Measurements from ENCODE around the gene ADPRHL1.

ADPRHL1 gene

DNA sequence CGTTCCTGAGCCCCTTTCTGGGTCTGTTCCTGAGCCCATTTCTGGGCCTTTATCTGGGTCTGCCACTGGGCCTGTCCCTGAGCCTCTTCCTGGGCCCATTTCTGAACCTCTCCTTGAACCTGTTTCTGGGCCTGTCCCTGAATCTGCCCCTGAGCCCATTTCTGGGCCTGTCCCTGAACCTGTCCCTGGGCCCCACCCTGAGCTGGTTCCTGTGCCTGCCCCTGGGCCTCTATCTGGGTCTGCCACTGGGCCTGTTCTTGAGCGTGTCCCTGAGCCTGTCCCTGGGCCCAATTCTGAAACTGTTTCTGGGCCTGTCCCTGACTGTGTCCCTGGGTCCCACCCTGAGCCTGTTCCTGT is 48.9 kb downstream of the ADPRHL1 start:
- Histone ChIP-seq H3K9ac (ENCODE audit: low read length) (no peak overlapping the region), H3F3A (ENCODE audit: insufficient read depth, low read length) (no peaks in the 10 kb centered on the region), H3K4me2 (ENCODE audit: low read length) (no peak overlapping the region), H2AFZ (ENCODE audit: low read length) (no peak overlapping the region), H3K4me1 (ENCODE audit: insufficient read depth, low read length, severe bottlenecking) (peaks cover 47% of the 10 kb centered on the region), H3K4me3 (ENCODE audit: low read depth, low read length, poor library complexity, severe bottlenecking) (no peak overlapping the region), H4K20me1 (ENCODE audit: insufficient read depth, low read length) (no peaks in the 10 kb centered on the region), H3K9me2 (ENCODE audit: low read depth, low read length) (no peaks in the 10 kb centered on the region), H3K27ac (ENCODE audit: low read depth, low read length, poor library complexity, severe bottlenecking) (no peak overlapping the region), H3K9me3 (ENCODE audit: low read length) (0 out of 2 replicates have a peak, but pooled peaks cover 2% of the 10 kb centered on the region), H3K36me3 (ENCODE audit: insufficient read depth, low read length) (no peaks in the 10 kb centered on the region), H3K27me3 (ENCODE audit: insufficient read depth, low read length) (peaks cover 6% of the 10 kb centered on the region; the same call in 1 of the 2 replicates), H3K79me2 (ENCODE audit: insufficient read depth, low read length) (no peaks in the 10 kb centered on the region)
- TF ChIP-seq, protein P1, sequence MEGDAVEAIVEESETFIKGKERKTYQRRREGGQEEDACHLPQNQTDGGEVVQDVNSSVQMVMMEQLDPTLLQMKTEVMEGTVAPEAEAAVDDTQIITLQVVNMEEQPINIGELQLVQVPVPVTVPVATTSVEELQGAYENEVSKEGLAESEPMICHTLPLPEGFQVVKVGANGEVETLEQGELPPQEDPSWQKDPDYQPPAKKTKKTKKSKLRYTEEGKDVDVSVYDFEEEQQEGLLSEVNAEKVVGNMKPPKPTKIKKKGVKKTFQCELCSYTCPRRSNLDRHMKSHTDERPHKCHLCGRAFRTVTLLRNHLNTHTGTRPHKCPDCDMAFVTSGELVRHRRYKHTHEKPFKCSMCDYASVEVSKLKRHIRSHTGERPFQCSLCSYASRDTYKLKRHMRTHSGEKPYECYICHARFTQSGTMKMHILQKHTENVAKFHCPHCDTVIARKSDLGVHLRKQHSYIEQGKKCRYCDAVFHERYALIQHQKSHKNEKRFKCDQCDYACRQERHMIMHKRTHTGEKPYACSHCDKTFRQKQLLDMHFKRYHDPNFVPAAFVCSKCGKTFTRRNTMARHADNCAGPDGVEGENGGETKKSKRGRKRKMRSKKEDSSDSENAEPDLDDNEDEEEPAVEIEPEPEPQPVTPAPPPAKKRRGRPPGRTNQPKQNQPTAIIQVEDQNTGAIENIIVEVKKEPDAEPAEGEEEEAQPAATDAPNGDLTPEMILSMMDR (IDR thresholded peaks at IDR 0.05; ENCODE audit: low read length): no peak
- TF ChIP-seq EZH2 (IDR thresholded peaks at IDR 0.05; ENCODE audit: borderline replicate concordance, low read length): no peak

DNA sequence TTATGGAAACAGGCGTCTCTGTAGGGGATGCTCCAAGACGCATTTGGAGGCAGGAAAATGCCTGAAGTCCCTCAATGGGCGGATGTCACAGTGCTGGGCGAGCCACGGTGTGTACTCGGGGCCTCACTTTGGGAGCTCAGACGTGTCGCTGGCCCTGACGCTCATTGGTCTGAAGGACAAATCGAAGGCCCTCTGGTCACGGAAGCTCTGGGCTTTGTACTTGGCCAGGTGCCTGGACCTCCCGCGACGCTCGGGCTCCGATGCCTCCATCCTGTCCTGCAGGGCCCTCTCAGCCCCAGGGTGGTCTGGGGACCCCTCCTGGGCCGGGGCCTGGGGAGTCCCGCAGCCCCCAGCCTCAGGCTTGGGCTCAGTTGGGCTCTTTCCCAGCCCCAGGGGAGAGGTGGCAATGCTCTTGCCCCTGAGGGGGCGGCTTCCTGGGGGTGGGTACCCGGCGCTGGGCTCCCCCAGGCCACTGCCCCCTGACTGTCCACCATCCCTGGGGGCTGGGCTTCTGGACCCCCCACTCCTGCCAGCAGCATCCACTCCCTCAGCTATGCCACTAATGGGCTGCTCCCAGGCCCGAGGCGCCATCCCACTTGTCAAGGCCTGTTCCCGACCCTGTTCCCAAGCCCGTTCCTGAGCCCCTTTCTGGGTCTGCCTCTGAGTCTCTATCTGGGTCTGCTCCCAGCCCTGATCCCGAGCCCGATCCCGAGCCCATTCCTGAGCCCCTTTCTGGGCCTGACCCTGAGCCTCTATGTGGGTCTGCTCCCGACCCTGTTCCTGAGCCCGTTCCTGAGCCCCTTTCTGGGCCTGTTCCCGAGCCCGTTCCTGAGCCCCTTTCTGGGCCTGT is 49.8 kb downstream of the ADPRHL1 start:
- H3K9me2 ChIP-seq (ENCODE audit: low read depth, low read length): no peaks in the 10 kb centered on the region
- H3K27ac ChIP-seq (ENCODE audit: low read depth, low read length, poor library complexity, severe bottlenecking): no peak overlapping the region
- no peaks in the 10 kb centered on the region for H3K79me2 ChIP-seq (ENCODE audit: insufficient read depth, low read length)
- H3K27me3 ChIP-seq (ENCODE audit: insufficient read depth, low read length): peaks cover 6% of the 10 kb centered on the region; the same call in 1 of the 2 replicates
- H2AFZ ChIP-seq (ENCODE audit: low read length): no peak overlapping the region
- TF ChIP-seq, protein P1 (IDR thresholded peaks at IDR 0.05; ENCODE audit: low read length): no peak
- no peak for TF ChIP-seq EZH2 (IDR thresholded peaks at IDR 0.05; ENCODE audit: borderline replicate concordance, low read length)
- no peaks in the 10 kb centered on the region for H4K20me1 ChIP-seq (ENCODE audit: insufficient read depth, low read length)
- no peak overlapping the region for H3K4me3 ChIP-seq (ENCODE audit: low read depth, low read length, poor library complexity, severe bottlenecking)
- no peaks in the 10 kb centered on the region for H3F3A ChIP-seq (ENCODE audit: insufficient read depth, low read length)
- H3K9ac ChIP-seq (ENCODE audit: low read length): no peak overlapping the region
- peaks cover 54% of the 10 kb centered on the region for H3K4me1 ChIP-seq (ENCODE audit: insufficient read depth, low read length, severe bottlenecking)
- H3K36me3 ChIP-seq (ENCODE audit: insufficient read depth, low read length): no peaks in the 10 kb centered on the region
- no peaks in the 10 kb centered on the region for H3K9me3 ChIP-seq (ENCODE audit: low read length)
- H3K4me2 ChIP-seq (ENCODE audit: low read length): no peak overlapping the region

DNA sequence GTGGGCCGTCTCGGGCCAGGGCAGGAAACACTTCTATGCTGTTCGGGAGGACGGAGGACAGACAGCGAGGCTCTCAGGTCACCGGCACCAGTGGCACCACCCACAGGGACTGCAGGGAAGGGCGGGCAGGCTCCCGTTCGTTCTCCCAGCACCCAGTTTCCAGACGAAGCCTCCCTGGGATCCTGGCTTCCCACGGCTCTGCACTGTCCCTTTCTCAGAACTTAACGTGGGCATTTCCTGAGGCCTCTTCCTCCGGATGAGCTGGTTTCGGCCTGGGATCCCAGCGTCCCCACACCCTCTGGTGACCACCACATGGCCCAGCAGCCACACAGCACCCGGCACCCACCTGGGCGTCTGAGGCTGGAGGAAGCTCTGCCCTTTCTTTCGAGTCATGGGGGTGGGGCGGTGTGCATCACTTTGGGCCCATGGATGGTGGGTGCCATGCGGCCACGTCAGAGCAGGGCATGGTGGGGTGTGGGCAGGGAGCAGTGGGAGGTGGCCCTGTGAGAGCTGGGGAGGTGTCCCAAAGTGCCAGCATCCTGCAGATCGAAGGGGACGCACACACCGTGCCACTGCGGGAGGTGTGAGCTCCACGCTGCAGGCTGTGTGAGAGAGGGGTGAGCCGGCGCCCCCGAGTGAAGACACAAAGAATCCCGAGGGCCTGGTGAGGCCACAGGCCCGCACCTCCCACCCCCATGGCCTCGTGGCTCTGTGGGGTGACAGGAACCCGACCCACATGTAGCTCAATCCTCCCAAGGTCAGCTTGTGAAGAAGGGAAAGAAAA is 50.6 kb downstream of the ADPRHL1 start:
- Histone ChIP-seq H3K79me2 (ENCODE audit: insufficient read depth, low read length) (no peaks in the 10 kb centered on the region), H3K36me3 (ENCODE audit: insufficient read depth, low read length) (no peaks in the 10 kb centered on the region), H3K4me1 (ENCODE audit: insufficient read depth, low read length, severe bottlenecking) (peaks cover 54% of the 10 kb centered on the region), H3K27me3 (ENCODE audit: insufficient read depth, low read length) (peaks cover 6% of the 10 kb centered on the region; the same call in 1 of the 2 replicates), H3K4me3 (ENCODE audit: low read depth, low read length, poor library complexity, severe bottlenecking) (no peak overlapping the region), H4K20me1 (ENCODE audit: insufficient read depth, low read length) (no peaks in the 10 kb centered on the region), H3K4me2 (ENCODE audit: low read length) (peak overlapping the region; percentile 52), H3K27ac (ENCODE audit: low read depth, low read length, poor library complexity, severe bottlenecking) (no peak overlapping the region), H3K9ac (ENCODE audit: low read length) (no peak overlapping the region; the same call in 1 of the 2 replicates), H3F3A (ENCODE audit: insufficient read depth, low read length) (no peaks in the 10 kb centered on the region), H2AFZ (ENCODE audit: low read length) (no peak overlapping the region), H3K9me2 (ENCODE audit: low read depth, low read length) (no peaks in the 10 kb centered on the region), H3K9me3 (ENCODE audit: low read length) (no peaks in the 10 kb centered on the region)
- no peak for TF ChIP-seq EZH2 (IDR thresholded peaks at IDR 0.05; ENCODE audit: borderline replicate concordance, low read length)
- TF ChIP-seq, protein P1 (IDR thresholded peaks at IDR 0.05; ENCODE audit: low read length): no peak
